Stimulated activated CD4-positive, alpha-beta T cell treated with anti-CD3 and anti-CD28 coated beads, Interleukin-12 subunit alpha, Interleukin-12 subunit beta, amount 100 ng/mL, for 4 hours (primary cell): ENCODE results near the gene GTF2F2.

Experiments used
- DNase-seq: peaks from one replicate; pipeline ENCODE4 v3.0.0-alpha.2; 2020

GTF2F2 gene

GRCh38 chr13:45305079-45305478, 184.8 kb downstream of the GTF2F2 start:
- no peak for DNase-seq

- DNase-seq = no peak
These were observed 186.7 kb downstream of the GTF2F2 start for GRCh38 chr13:45306966-45307365.

GRCh38 chr13:45310341-45311131, 190.2 kb downstream of the GTF2F2 start:
- DNase-seq = no peak

- no peak for DNase-seq
These were observed 194.5 kb downstream of the GTF2F2 start for GRCh38 chr13:45314822-45315221.

GRCh38 chr13:45315520-45316167, 195.3 kb downstream of the GTF2F2 start:
- DNase-seq = no peak

- DNase-seq = no peak
These were observed 196.0 kb downstream of the GTF2F2 start for GRCh38 chr13:45316338-45316737.

- no peak for DNase-seq
These were observed 196.7 kb downstream of the GTF2F2 start for GRCh38 chr13:45316996-45317395.

GRCh38 chr13:45320876-45321629, 200.7 kb downstream of the GTF2F2 start:
- no peak for DNase-seq

GRCh38 chr13:45325806-45326205, 205.5 kb downstream of the GTF2F2 start:
- no peak for DNase-seq

GRCh38 chr13:45327253-45327955, 207.1 kb downstream of the GTF2F2 start:
- DNase-seq = no peak

- no peak for DNase-seq
These were observed 208.4 kb downstream of the GTF2F2 start for GRCh38 chr13:45328661-45329111.

- DNase-seq = no peak
These were observed 210.9 kb downstream of the GTF2F2 start for GRCh38 chr13:45331123-45331619.

GRCh38 chr13:45331692-45332035, 211.4 kb downstream of the GTF2F2 start:
- DNase-seq = no peak

GRCh38 chr13:45332036-45332830, 211.9 kb downstream of the GTF2F2 start:
- DNase-seq = no peak

- DNase-seq = no peak
These were observed 212.5 kb downstream of the GTF2F2 start for GRCh38 chr13:45332831-45333219.

- no peak for DNase-seq
These were observed 213.1 kb downstream of the GTF2F2 start for GRCh38 chr13:45333251-45333976.
